IMR-90 (cell line): ENCODE measurements around the gene CSTF2T. TPM values are rescaled to one million over a fixed set of nuclear protein-coding genes. Genes with fewer than 3 reads are reported as not detected.
A peak's percentile ranks its signal among the peaks of the same experiment; 100 is the strongest.

Source experiments
- ATAC-seq: fragments of 200-7000 bp; cut with Tn5 transposase; 2 replicates; pipeline ENCODE4 v1.9.1; 2020; ENCODE audit warnings: low read depth, mild to moderate bottlenecking, moderate library complexity
- BruUV-seq: library from RNA; stranded (reverse); fragments of 400-500 nt; replicated peaks from 2 replicates; lab custom pipeline; 2021; lab: Mats Ljungman, UMichigan
- CTCF ChIA-PET: fragments of 300-600 bp; formaldehyde crosslinking; extraction: SDS; loops from one replicate; lab custom pipeline; 2021; ENCODE audit warnings: antibody characterized with exemption; lab: Yijun Ruan, JAX
- POLR2A ChIA-PET: fragments of 300-600 bp; sonication (Branson Sonifier 250); formaldehyde crosslinking; loops from one replicate; lab custom pipeline; 2022; ENCODE audit warnings: antibody characterized with exemption; ENCODE audit not compliant: unreplicated experiment; lab: Charles Lee
- DNase-seq: peaks from one replicate; pipeline ENCODE4 v3.0.0; 2013
- H2AFZ ChIP-seq: replicated peaks from 2 replicates; pipeline ENCODE3; 2013; ENCODE audit warnings: low read length, mild to moderate bottlenecking; ENCODE audit not compliant: poor library complexity
- H2AK5ac ChIP-seq: 2 replicates; pipeline ENCODE4 v1.6.1; 2013; ENCODE audit warnings: low read depth, low read length, inconsistent platforms
- H2AK9ac ChIP-seq: replicated peaks from 2 replicates; pipeline ENCODE3; 2013; ENCODE audit warnings: mild to moderate bottlenecking, low read depth, low read length, moderate library complexity; ENCODE audit not compliant: poor library complexity
- H2BK120ac ChIP-seq: 2 replicates; pipeline ENCODE4 v1.6.1; 2013; ENCODE audit warnings: low read depth, low read length, inconsistent platforms
- H2BK15ac ChIP-seq: 3 replicates; pipeline ENCODE4 v1.6.1; 2013; ENCODE audit warnings: low read depth, low read length, inconsistent platforms
- H2BK20ac ChIP-seq: 2 replicates; pipeline ENCODE4 v1.6.1; 2013; ENCODE audit warnings: low read depth, mild to moderate bottlenecking, inconsistent platforms, low read length, moderate library complexity
- H2BK5ac ChIP-seq: 2 replicates; pipeline ENCODE4 v1.6.1; 2013; ENCODE audit warnings: mild to moderate bottlenecking, low read depth, low read length, inconsistent platforms; ENCODE audit not compliant: poor library complexity, severe bottlenecking
- H3K14ac ChIP-seq: replicated peaks from 2 replicates; pipeline ENCODE4 v1.6.1; 2013; ENCODE audit warnings: low read depth, low read length, inconsistent platforms
- H3K18ac ChIP-seq: 2 replicates; pipeline ENCODE4 v1.6.1; 2013; ENCODE audit warnings: low read depth, low read length, control low read depth
- H3K23ac ChIP-seq: 2 replicates; pipeline ENCODE4 v1.6.1; 2013; ENCODE audit warnings: low read depth, low read length, inconsistent platforms
- H3K27ac ChIP-seq: 2 replicates; pipeline ENCODE4 v1.5.1; 2013; ENCODE audit warnings: mild to moderate bottlenecking, control low read depth, low read length; ENCODE audit not compliant: insufficient read depth
- H3K27me3 ChIP-seq: 2 replicates; pipeline ENCODE4 v1.6.1; 2013; ENCODE audit warnings: low read length; ENCODE audit not compliant: control insufficient read depth, insufficient read depth
- H3K36me3 ChIP-seq: 2 replicates; pipeline ENCODE4 v1.6.1; 2013; ENCODE audit warnings: low read length, mixed read lengths; ENCODE audit not compliant: control insufficient read depth, insufficient read depth
- H3K4ac ChIP-seq: 2 replicates; pipeline ENCODE4 v1.6.1; 2013; ENCODE audit warnings: low read depth, low read length, inconsistent platforms
- H3K4me1 ChIP-seq: 2 replicates; pipeline ENCODE4 v1.6.1; 2013; ENCODE audit warnings: low read length, mixed read lengths; ENCODE audit not compliant: control insufficient read depth, insufficient read depth
- H3K4me2 ChIP-seq: 2 replicates; pipeline ENCODE4 v1.6.1; 2013; ENCODE audit warnings: low read depth, mild to moderate bottlenecking, control low read depth, low read length, moderate library complexity
- H3K4me3 ChIP-seq: 2 replicates; pipeline ENCODE4 v1.5.1; 2013; ENCODE audit warnings: low read depth, mild to moderate bottlenecking, control low read depth, low read length, moderate library complexity; ENCODE audit not compliant: insufficient read depth
- H3K56ac ChIP-seq: 2 replicates; pipeline ENCODE4 v1.6.1; 2013; ENCODE audit warnings: low read length, inconsistent platforms; ENCODE audit not compliant: insufficient read depth; ENCODE audit errors: extremely low read depth
- H3K79me1 ChIP-seq, 2 experiments: 2 replicates each; pipeline ENCODE4 v1.6.1; 2013; ENCODE audit warnings: low read length in 2 of 2, inconsistent platforms in 1 of 2, low read depth in 1 of 2
- H3K9ac ChIP-seq: 2 replicates; pipeline ENCODE4 v1.6.1; 2013; ENCODE audit warnings: low read depth, low read length, control low read depth
- H3K9me1 ChIP-seq: 2 replicates; pipeline ENCODE4 v1.6.1; 2013; ENCODE audit warnings: low read length, inconsistent platforms; ENCODE audit not compliant: insufficient read depth
- H3K9me3 ChIP-seq: 2 replicates; pipeline ENCODE4 v1.6.1; 2013; ENCODE audit warnings: low read length; ENCODE audit not compliant: control insufficient read depth, insufficient read depth
- H4K20me1 ChIP-seq: 2 replicates; pipeline ENCODE4 v1.6.1; 2013; ENCODE audit warnings: low read length, inconsistent platforms; ENCODE audit not compliant: insufficient read depth
- H4K5ac ChIP-seq: 2 replicates; pipeline ENCODE4 v1.6.1; 2013; ENCODE audit warnings: mild to moderate bottlenecking, low read depth, low read length, control low read depth
- H4K8ac ChIP-seq, 2 experiments: 2 replicates each; pipeline ENCODE4 v1.6.1; 2013; ENCODE audit warnings: low read depth in 2 of 2, low read length in 2 of 2, control low read depth in 1 of 2, inconsistent platforms in 1 of 2
- H4K91ac ChIP-seq: 2 replicates; pipeline ENCODE4 v1.6.1; 2013; ENCODE audit warnings: low read depth, low read length, inconsistent platforms; ENCODE audit not compliant: insufficient read depth
- CEBPB ChIP-seq: IDR thresholded peaks from 2 replicates; pipeline ENCODE4 v1.6.1; 2012; ENCODE audit warnings: low read depth, low read length, improper control_type of control experiment
- CHD1 ChIP-seq: IDR thresholded peaks from 2 replicates; pipeline ENCODE4 v1.6.1; 2012; ENCODE audit warnings: low read depth, low read length, improper control_type of control experiment
- MAFK ChIP-seq: IDR thresholded peaks from 2 replicates; pipeline ENCODE4 v1.6.1; 2012; ENCODE audit warnings: low read depth, low read length, improper control_type of control experiment
- MAZ ChIP-seq: IDR thresholded peaks from 2 replicates; pipeline ENCODE4 v1.6.1; 2012; ENCODE audit warnings: low read depth, mild to moderate bottlenecking, low read length, improper control_type of control experiment, moderate library complexity, borderline replicate concordance
- MXI1 ChIP-seq: IDR thresholded peaks from 2 replicates; pipeline ENCODE4 v1.6.1; 2012; ENCODE audit warnings: low read depth, mild to moderate bottlenecking, low read length, moderate library complexity, borderline replicate concordance
- NFE2L2 ChIP-seq: fragments of 150-350 bp; IDR thresholded peaks from 2 replicates; pipeline ENCODE4 v1.6.1; 2016; ENCODE audit warnings: low read depth, mild to moderate bottlenecking, low read length
- POLR2A ChIP-seq: IDR thresholded peaks from 2 replicates; pipeline ENCODE4 v1.6.1; 2012; ENCODE audit warnings: mild to moderate bottlenecking, low read depth, low read length
- RCOR1 ChIP-seq: IDR thresholded peaks from 2 replicates; pipeline ENCODE4 v1.6.1; 2012; ENCODE audit warnings: mild to moderate bottlenecking, low read length, improper control_type of control experiment; ENCODE audit not compliant: insufficient replicate concordance
- RFX5 ChIP-seq: IDR thresholded peaks from 2 replicates; pipeline ENCODE4 v1.8.0; 2012; ENCODE audit warnings: low read depth, mild to moderate bottlenecking, low read length, moderate library complexity
- WGBS, 2 experiments: methylation state at CpG; one replicate each; pipeline versions ENCODE4 v1.1.5 to v1.1.7; 2013; ENCODE audit warnings: missing lambda C conversion rate in 2 of 2; ENCODE audit not compliant: insufficient read length in 1 of 2; ENCODE audit errors: extremely low coverage in 2 of 2; 5-methylcytosine and 5-hydroxymethylcytosine counted together
- dilution Hi-C: fragments of 300-500 bp; cut with HindIII; formaldehyde crosslinking; loops from one replicate; pipeline ENCODE4 v1.14.3; 2018; ENCODE audit warnings: low sequenced_read_pairs; ENCODE audit not compliant: unreplicated experiment
- in situ Hi-C: fragments of 300-500 bp; cut with MboI; formaldehyde crosslinking; loops from 3 replicates; pipeline ENCODE4 v1.14.3; 2019; ENCODE audit warnings: low sequenced_read_pairs, inconsistent platforms, mixed read lengths
- intact Hi-C: fragments of 100-400 bp; cut with micrococcal nuclease; formaldehyde crosslinking; loops from 2 replicates; pipeline ENCODE4 v1.10.0; 2022
- polyA plus RNA-seq, 3 experiments: library from polyadenylated mRNA; depleted of rRNA; stranded (reverse); fragments of >200 nt; gene quantifications; 2 replicates each; pipeline ENCODE4 v1.2.3, GENCODE V29; 2012; ENCODE audit warnings: low replicate concordance in 1 of 3
- total RNA-seq: library from RNA; depleted of rRNA; stranded (reverse); fragments of >200 nt; gene quantifications from 2 replicates; pipeline ENCODE4 v1.2.3, GENCODE V29; 2012
- TF ChIP-seq, protein P1 (sequence below): fragments of 150-350 bp; IDR thresholded peaks from 2 replicates; pipeline ENCODE4 v1.6.1; 2016; ENCODE audit warnings: low read depth, mild to moderate bottlenecking, low read length, moderate library complexity, borderline replicate concordance
- TF ChIP-seq, protein P2 (sequence below): fragments of 150-350 bp; IDR thresholded peaks from 2 replicates; pipeline ENCODE4 v1.6.1; 2017; ENCODE audit warnings: mild to moderate bottlenecking, antibody characterized with exemption, low read length, low read depth
- TF ChIP-seq, protein P3 (sequence below): conservative IDR thresholded peaks from 2 replicates; pipeline ENCODE4 v1.5.1; 2012; ENCODE audit warnings: mild to moderate bottlenecking, low read depth, low read length, improper control_type of control experiment

The CSTF2T gene
- total and polyA plus RNA-seq, 2 of the 4 experiments (the other 2 are of a cell fraction): 7.2 to 18.6 TPM

DNA sequence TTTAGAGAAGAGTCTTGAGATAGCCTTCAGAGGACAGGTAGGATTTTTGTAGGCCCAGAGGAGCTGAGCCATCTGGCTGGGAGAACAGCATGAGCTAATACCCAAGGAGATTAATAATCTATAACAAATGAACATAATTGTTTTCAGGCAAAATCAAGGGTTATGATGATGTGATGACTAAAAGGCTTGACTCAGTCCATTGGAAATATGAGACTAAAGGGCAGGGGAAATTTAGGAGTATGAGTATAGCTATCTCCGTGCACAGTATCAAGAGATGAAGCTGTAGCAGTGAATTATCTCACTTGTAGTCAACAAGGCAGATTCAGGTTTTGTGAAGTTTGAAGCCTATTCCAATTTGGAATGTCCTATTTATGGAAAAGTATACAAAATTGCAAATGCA lies 40.1 kb downstream of the CSTF2T start:
- Histone ChIP-seq H4K20me1 (no peaks in the 10 kb centered on the region), H2BK20ac (no peak overlapping the region), H4K5ac (no peak overlapping the region), H3K4me2 (no peak overlapping the region), H3K4me1 (no peaks in the 10 kb centered on the region), H2BK15ac (no peak overlapping the region), H2BK5ac (no peak overlapping the region), H2AFZ (no peak overlapping the region), H4K8ac (no peak overlapping the region), H3K27me3 (no peaks in the 10 kb centered on the region), H3K27ac (no peak overlapping the region), H3K4me3 (no peak overlapping the region), H3K79me1 (no peaks in the 10 kb centered on the region), H3K36me3 (no peaks in the 10 kb centered on the region), H3K9me3 (no peaks in the 10 kb centered on the region), H4K91ac (no peak overlapping the region), H2AK5ac (no peak overlapping the region), H3K4ac (no peak overlapping the region), H3K56ac (no peak overlapping the region), H3K23ac (no peak overlapping the region), H3K14ac (0 out of 2 replicates have a peak overlapping the region, but pooled peaks have one; percentile 11), H2AK9ac (no peak overlapping the region), H3K9ac (no peak overlapping the region), H3K9me1 (peaks cover 4% of the 10 kb centered on the region; the same call in 1 of the 2 replicates), H2BK120ac (no peak overlapping the region), H3K18ac (no peak overlapping the region)
- TF ChIP-seq RCOR1: no peak
- no peak for TF ChIP-seq POLR2A
- no peak for TF ChIP-seq MAFK
- no peak for TF ChIP-seq CHD1
- no peak for TF ChIP-seq MAZ
- TF ChIP-seq, protein P1, sequence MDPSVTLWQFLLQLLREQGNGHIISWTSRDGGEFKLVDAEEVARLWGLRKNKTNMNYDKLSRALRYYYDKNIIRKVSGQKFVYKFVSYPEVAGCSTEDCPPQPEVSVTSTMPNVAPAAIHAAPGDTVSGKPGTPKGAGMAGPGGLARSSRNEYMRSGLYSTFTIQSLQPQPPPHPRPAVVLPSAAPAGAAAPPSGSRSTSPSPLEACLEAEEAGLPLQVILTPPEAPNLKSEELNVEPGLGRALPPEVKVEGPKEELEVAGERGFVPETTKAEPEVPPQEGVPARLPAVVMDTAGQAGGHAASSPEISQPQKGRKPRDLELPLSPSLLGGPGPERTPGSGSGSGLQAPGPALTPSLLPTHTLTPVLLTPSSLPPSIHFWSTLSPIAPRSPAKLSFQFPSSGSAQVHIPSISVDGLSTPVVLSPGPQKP: no peak
- no peak for TF ChIP-seq RFX5
- TF ChIP-seq, protein P2, sequence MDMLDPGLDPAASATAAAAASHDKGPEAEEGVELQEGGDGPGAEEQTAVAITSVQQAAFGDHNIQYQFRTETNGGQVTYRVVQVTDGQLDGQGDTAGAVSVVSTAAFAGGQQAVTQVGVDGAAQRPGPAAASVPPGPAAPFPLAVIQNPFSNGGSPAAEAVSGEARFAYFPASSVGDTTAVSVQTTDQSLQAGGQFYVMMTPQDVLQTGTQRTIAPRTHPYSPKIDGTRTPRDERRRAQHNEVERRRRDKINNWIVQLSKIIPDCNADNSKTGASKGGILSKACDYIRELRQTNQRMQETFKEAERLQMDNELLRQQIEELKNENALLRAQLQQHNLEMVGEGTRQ: no peak
- TF ChIP-seq CEBPB: no peak
- TF ChIP-seq, protein P3, sequence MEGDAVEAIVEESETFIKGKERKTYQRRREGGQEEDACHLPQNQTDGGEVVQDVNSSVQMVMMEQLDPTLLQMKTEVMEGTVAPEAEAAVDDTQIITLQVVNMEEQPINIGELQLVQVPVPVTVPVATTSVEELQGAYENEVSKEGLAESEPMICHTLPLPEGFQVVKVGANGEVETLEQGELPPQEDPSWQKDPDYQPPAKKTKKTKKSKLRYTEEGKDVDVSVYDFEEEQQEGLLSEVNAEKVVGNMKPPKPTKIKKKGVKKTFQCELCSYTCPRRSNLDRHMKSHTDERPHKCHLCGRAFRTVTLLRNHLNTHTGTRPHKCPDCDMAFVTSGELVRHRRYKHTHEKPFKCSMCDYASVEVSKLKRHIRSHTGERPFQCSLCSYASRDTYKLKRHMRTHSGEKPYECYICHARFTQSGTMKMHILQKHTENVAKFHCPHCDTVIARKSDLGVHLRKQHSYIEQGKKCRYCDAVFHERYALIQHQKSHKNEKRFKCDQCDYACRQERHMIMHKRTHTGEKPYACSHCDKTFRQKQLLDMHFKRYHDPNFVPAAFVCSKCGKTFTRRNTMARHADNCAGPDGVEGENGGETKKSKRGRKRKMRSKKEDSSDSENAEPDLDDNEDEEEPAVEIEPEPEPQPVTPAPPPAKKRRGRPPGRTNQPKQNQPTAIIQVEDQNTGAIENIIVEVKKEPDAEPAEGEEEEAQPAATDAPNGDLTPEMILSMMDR: no peak
- no peak for TF ChIP-seq MXI1
- no peak for TF ChIP-seq NFE2L2
- dilution Hi-C loops: no loop called here
- no peak for ATAC-seq
- BruUV-seq: no TSS peak
- in situ Hi-C loops: no loop called here
- ChIA-PET CTCF (interaction anchor here (1.0 kb wide), 1 partner anchor 9 kb away, joined by 4 read pairs; no protein-coding TSS in a partner anchor), POLR2A (no interaction called here)
- peak; percentile 48 for DNase-seq
- no CpG with 5 or more reads among the region's 1 CpG for WGBS, 2 experiments
- intact Hi-C loops: loop anchor here (5.0 kb wide), 1 partner anchor 278 kb away; no protein-coding TSS in a partner anchor
